GM23248 (cell line): ENCODE measurements around the gene FANCF.

Experiments
- EZH2 ChIP-seq: fragments of 200-600 bp; sonication (generic); IDR thresholded peaks from 2 replicates; pipeline ENCODE4 v1.6.1; 2018; ENCODE audit warnings: antibody characterized with exemption, mild to moderate bottlenecking; ENCODE audit not compliant: insufficient read depth, poor library complexity, severe bottlenecking
- EZH2phosphoT487 ChIP-seq: fragments of 200-600 bp; sonication (generic); IDR thresholded peaks from 2 replicates; pipeline ENCODE4 v1.6.1; 2018; ENCODE audit warnings: antibody characterized with exemption, moderate library complexity, mild to moderate bottlenecking, low read depth; ENCODE audit not compliant: insufficient read depth

- TF ChIP-seq EZH2, result no peak
- no peak for TF ChIP-seq EZH2phosphoT487
Observed at GRCh38 chr11:22668005-22668796, 42.6 kb upstream of the FANCF start.
